Endodermal cell (in vitro differentiated cells): ENCODE data around the gene KCNA2. TPM values are rescaled to one million over a fixed set of nuclear protein-coding genes. Genes with fewer than 3 reads are reported as not detected.

Source experiments
- DNase-seq: peaks from one replicate; pipeline ENCODE4 v3.0.0-alpha.2; 2017
- H3K27ac ChIP-seq: 2 replicates; pipeline ENCODE4 v1.5.1; 2013; ENCODE audit warnings: mild to moderate bottlenecking, low read depth, low read length, moderate library complexity
- H3K27me3 ChIP-seq: 2 replicates; pipeline ENCODE4 v1.6.1; 2013; ENCODE audit warnings: mild to moderate bottlenecking, low read length, moderate library complexity; ENCODE audit not compliant: insufficient read depth, control insufficient read depth, poor library complexity, severe bottlenecking
- H3K36me3 ChIP-seq: 2 replicates; pipeline ENCODE4 v1.7.0; 2013; ENCODE audit warnings: mild to moderate bottlenecking, low read length, moderate library complexity; ENCODE audit not compliant: control insufficient read depth, insufficient read depth
- H3K4me1 ChIP-seq: one replicate; pipeline ENCODE4 v1.7.0; 2013; ENCODE audit warnings: low read length; ENCODE audit not compliant: control insufficient read depth, insufficient read depth
- H3K4me3 ChIP-seq: 2 replicates; pipeline ENCODE4 v1.5.1; 2013; ENCODE audit warnings: mild to moderate bottlenecking, low read length, moderate library complexity
- H3K9ac ChIP-seq: 2 replicates; pipeline ENCODE4 v1.6.1; 2013; ENCODE audit warnings: mild to moderate bottlenecking, low read length, moderate library complexity; ENCODE audit not compliant: poor library complexity, severe bottlenecking; ENCODE audit errors: extremely low read depth
- H3K9me3 ChIP-seq: 2 replicates; pipeline ENCODE4 v1.6.1; 2013; ENCODE audit warnings: mild to moderate bottlenecking, low read length, moderate library complexity; ENCODE audit not compliant: control insufficient read depth
- H3K27ac Mint-ChIP-seq: 2 replicates; pipeline ENCODE4 v1.8.0; 2020; ENCODE audit warnings: mixed read lengths
- H3K27me3 Mint-ChIP-seq: 2 replicates; pipeline ENCODE4 v1.8.0; 2021; ENCODE audit warnings: mild to moderate bottlenecking, mixed read lengths; ENCODE audit not compliant: insufficient read depth
- H3K36me3 Mint-ChIP-seq: 2 replicates; pipeline ENCODE4 v1.8.0; 2020; ENCODE audit warnings: low read depth, mixed read lengths
- H3K4me1 Mint-ChIP-seq: 2 replicates; pipeline ENCODE4 v1.8.0; 2020; ENCODE audit warnings: mixed read lengths
- H3K4me3 Mint-ChIP-seq: 2 replicates; pipeline ENCODE4 v1.8.0; 2020; ENCODE audit warnings: mild to moderate bottlenecking, moderate library complexity, mixed read lengths
- H3K9me3 Mint-ChIP-seq: 2 replicates; pipeline ENCODE4 v1.8.0; 2020; ENCODE audit warnings: mild to moderate bottlenecking, mixed read lengths
- CTCF ChIP-seq: fragments of 200-600 bp; sonication (generic); conservative IDR thresholded peaks from 2 replicates; pipeline ENCODE4 v1.5.0; 2021; ENCODE audit warnings: antibody characterized with exemption, mild to moderate bottlenecking
- WGBS, 2 experiments: methylation state at CpG; one replicate each; pipeline versions ENCODE4 v1.1.5 to v1.1.7; 2013; ENCODE audit warnings: missing lambda C conversion rate in 2 of 2, mixed read lengths in 1 of 2; ENCODE audit not compliant: insufficient coverage in 1 of 2, insufficient read length in 1 of 2; 5-methylcytosine and 5-hydroxymethylcytosine counted together
- total RNA-seq, 2 donors: library from RNA; stranded (reverse); fragmentation: NEBNext Ultra II Directional in 1 of 2; extraction: Animal tissue kit (Norgen Biotek cat#: 25700) in 1 of 2; gene quantifications; 2 replicates in 1 of 2; 3 replicates in 1 of 2; pipeline ENCODE4 v1.2.1, GENCODE V29; 2021

KCNA2 gene
- total RNA-seq, 2 donors from 2014 or later = 0.11 to 0.57 TPM

GRCh38 chr1:110549831-110550230 is 56.3 kb downstream of the KCNA2 start:
- Mint-ChIP-seq H3K36me3 (no peaks in the 10 kb centered on the region), H3K9me3 (no peaks in the 10 kb centered on the region), H3K27me3 (peaks cover 44% of the 10 kb centered on the region), H3K4me1 (no peaks in the 10 kb centered on the region), H3K27ac (no peak overlapping the region), H3K4me3 (no peak overlapping the region)
- no peak for TF ChIP-seq CTCF
- Histone ChIP-seq H3K9me3 (no peaks in the 10 kb centered on the region), H3K27ac (no peak overlapping the region), H3K27me3 (peaks cover 43% of the 10 kb centered on the region), H3K36me3 (no peaks in the 10 kb centered on the region), H3K9ac (no peak overlapping the region), H3K4me1 (no peaks in the 10 kb centered on the region), H3K4me3 (no peak overlapping the region)
- 67 to 72% methylated on average over 2 of the region's 2 CpGs for WGBS, 2 experiments
- DNase-seq = no peak

GRCh38 chr1:110548381-110548780 is 57.8 kb downstream of the KCNA2 start:
- TF ChIP-seq CTCF = peak; percentile 78
- Mint-ChIP-seq H3K36me3 (no peaks in the 10 kb centered on the region), H3K27me3 (peaks cover 31% of the 10 kb centered on the region), H3K9me3 (no peaks in the 10 kb centered on the region), H3K4me1 (no peaks in the 10 kb centered on the region), H3K27ac (no peak overlapping the region), H3K4me3 (no peak overlapping the region)
- Histone ChIP-seq H3K9ac (no peak overlapping the region), H3K27ac (no peak overlapping the region), H3K4me3 (no peak overlapping the region), H3K36me3 (no peaks in the 10 kb centered on the region), H3K9me3 (no peaks in the 10 kb centered on the region), H3K27me3 (peaks cover 40% of the 10 kb centered on the region), H3K4me1 (no peaks in the 10 kb centered on the region)
- WGBS, 2 experiments = 56 to 65% methylated on average over 2 to 4 of the region's 4 CpGs
- DNase-seq = peak; percentile 74

- Mint-ChIP-seq H3K4me3 (no peak overlapping the region), H3K4me1 (no peaks in the 10 kb centered on the region), H3K36me3 (no peaks in the 10 kb centered on the region), H3K27me3 (peaks cover 18% of the 10 kb centered on the region), H3K27ac (no peak overlapping the region), H3K9me3 (no peaks in the 10 kb centered on the region)
- Histone ChIP-seq H3K36me3 (no peaks in the 10 kb centered on the region), H3K4me3 (no peak overlapping the region), H3K27ac (no peak overlapping the region), H3K27me3 (peaks cover 27% of the 10 kb centered on the region), H3K9ac (no peak overlapping the region), H3K9me3 (no peaks in the 10 kb centered on the region), H3K4me1 (no peaks in the 10 kb centered on the region)
- no peak for DNase-seq
- no peak for TF ChIP-seq CTCF
- 68% methylated on average over 2 of the region's 2 CpGs; no CpG with 5 or more reads in 1 of the 2 experiments for WGBS, 2 experiments
Measured at GRCh38 chr1:110547017-110547416, 59.1 kb downstream of the KCNA2 start.
